ENCODE results near the gene SULT1A2. TPM values are rescaled to one million over a fixed set of nuclear protein-coding genes. Genes with fewer than 3 reads are reported as not detected.
"Not testable (repeated sequence)": the region's sequence is repeated elsewhere in the genome, so short reads cannot be mapped to it uniquely, and the experiment has no call there.

Gene SULT1A2
- total RNA-seq, 1 experiment from 2014 or later = 0.44 TPM

GRCh38 chr16:28602529-28602928 lies 5.7 kb upstream of the SULT1A2 start:
- Mint-ChIP-seq H3K4me1 (ENCODE audit: insufficient read depth, unreplicated experiment) (no peaks in the 10 kb centered on the region), H3K27ac (ENCODE audit: low read depth, unreplicated experiment) (no peak overlapping the region), H3K27me3 (ENCODE audit: insufficient read depth, unreplicated experiment) (no peaks in the 10 kb centered on the region), H3K4me3 (ENCODE audit: unreplicated experiment) (no peak overlapping the region), H3K9me3 (ENCODE audit: unreplicated experiment) (no peaks in the 10 kb centered on the region), H3K36me3 (ENCODE audit: insufficient read depth, unreplicated experiment) (no peaks in the 10 kb centered on the region)
- CTCF ChIA-PET = no interaction called here
- TF ChIP-seq CTCF (IDR thresholded peaks at IDR 0.05; ENCODE audit: unreplicated experiment) = no peak
- POLR2A ChIA-PET = no interaction called here
- intact Hi-C loops (cut with micrococcal nuclease) = no loop called here
- BruUV-seq (replicated peaks) = no TSS peak
- DNase-seq (ENCODE audit: unreplicated experiment) = no peak

DNA sequence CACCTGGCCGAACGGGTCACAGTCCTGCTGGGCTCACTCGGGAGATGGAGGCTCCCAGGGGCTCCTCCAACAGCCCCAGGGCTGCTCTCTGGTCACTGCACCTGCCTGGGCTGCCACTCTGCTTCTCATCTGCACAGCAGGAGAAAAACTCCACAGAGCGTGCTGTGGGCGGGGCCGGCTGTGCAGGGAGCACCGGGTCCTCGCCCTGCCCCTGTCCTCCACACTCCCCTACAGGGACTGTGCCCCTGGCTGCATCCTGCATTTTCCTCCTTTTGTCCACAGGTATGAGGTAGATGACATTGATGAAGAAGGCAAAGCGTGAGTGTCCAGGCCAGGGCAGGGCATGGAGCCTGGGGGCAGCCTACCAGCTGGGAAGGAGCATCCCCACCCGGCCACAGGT lies 5.2 kb upstream of the SULT1A2 start:
- H3K4me1 Mint-ChIP-seq (ENCODE audit: insufficient read depth, unreplicated experiment); POLR2A ChIA-PET; H3K4me3 Mint-ChIP-seq (ENCODE audit: unreplicated experiment); CTCF ChIA-PET; H3K36me3 Mint-ChIP-seq (ENCODE audit: insufficient read depth, unreplicated experiment); H3K9me3 Mint-ChIP-seq (ENCODE audit: unreplicated experiment); BruUV-seq (replicated peaks); DNase-seq (ENCODE audit: unreplicated experiment); H3K27ac Mint-ChIP-seq (ENCODE audit: low read depth, unreplicated experiment); H3K27me3 Mint-ChIP-seq (ENCODE audit: insufficient read depth, unreplicated experiment); intact Hi-C loops (cut with micrococcal nuclease): not testable (repeated sequence)

DNA sequence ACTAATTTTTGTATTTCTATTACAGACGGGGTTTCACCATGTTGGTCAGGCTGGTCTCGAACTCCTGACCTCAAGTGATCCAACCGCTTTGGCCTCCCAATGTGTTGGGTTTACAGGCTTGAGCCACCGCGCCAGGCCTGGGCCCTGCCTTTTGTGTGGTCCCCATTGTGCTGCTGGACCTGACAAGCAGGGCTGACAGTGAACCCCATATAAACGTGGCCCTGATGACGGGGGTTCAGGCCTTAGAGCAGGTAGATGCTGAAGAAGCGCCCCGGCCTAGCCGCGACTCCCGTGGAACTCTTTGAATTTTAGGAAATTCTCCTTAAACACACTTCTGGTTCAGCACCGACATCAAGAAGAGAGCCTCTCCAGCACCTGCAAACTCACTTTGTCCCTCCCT lies 4.7 kb upstream of the SULT1A2 start:
- intact Hi-C loops (cut with micrococcal nuclease); DNase-seq (ENCODE audit: unreplicated experiment): not testable (repeated sequence)

DNA sequence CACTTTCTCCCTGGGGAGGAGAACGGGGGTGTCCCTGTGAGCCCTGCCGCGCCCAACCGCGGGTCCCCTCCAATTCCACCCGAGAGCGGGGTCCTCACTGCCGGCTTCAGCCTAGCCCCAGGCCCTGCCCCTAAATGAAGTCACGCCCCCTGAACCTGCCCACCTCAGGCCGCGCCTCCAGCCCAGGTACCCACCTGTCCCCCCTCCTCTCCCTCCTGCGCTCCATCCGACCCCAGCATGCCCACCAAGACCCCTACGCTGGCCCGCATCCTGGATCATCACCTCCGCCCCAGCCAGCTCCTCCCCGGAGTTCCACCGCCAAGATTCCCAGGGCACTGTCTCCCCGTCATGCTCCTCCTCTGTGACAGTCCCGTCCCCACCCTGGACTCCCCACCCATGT lies 4.1 kb upstream of the SULT1A2 start:
- intact Hi-C loops (cut with micrococcal nuclease); BruUV-seq (replicated peaks); CTCF ChIA-PET; H3K27ac Mint-ChIP-seq (ENCODE audit: low read depth, unreplicated experiment); DNase-seq (ENCODE audit: unreplicated experiment); H3K4me1 Mint-ChIP-seq (ENCODE audit: insufficient read depth, unreplicated experiment); H3K4me3 Mint-ChIP-seq (ENCODE audit: unreplicated experiment); H3K27me3 Mint-ChIP-seq (ENCODE audit: insufficient read depth, unreplicated experiment); H3K36me3 Mint-ChIP-seq (ENCODE audit: insufficient read depth, unreplicated experiment); H3K9me3 Mint-ChIP-seq (ENCODE audit: unreplicated experiment); POLR2A ChIA-PET: not testable (repeated sequence)

More for the DNA sequence above, 4.7 kb upstream of the SULT1A2 start:
- H3K27ac Mint-ChIP-seq (ENCODE audit: low read depth, unreplicated experiment); CTCF ChIA-PET; H3K27me3 Mint-ChIP-seq (ENCODE audit: insufficient read depth, unreplicated experiment); H3K9me3 Mint-ChIP-seq (ENCODE audit: unreplicated experiment); H3K36me3 Mint-ChIP-seq (ENCODE audit: insufficient read depth, unreplicated experiment); H3K4me3 Mint-ChIP-seq (ENCODE audit: unreplicated experiment); H3K4me1 Mint-ChIP-seq (ENCODE audit: insufficient read depth, unreplicated experiment); BruUV-seq (replicated peaks); POLR2A ChIA-PET: not testable (repeated sequence)

- H3K36me3 Mint-ChIP-seq (ENCODE audit: insufficient read depth, unreplicated experiment); H3K4me3 Mint-ChIP-seq (ENCODE audit: unreplicated experiment); BruUV-seq (replicated peaks); DNase-seq (ENCODE audit: unreplicated experiment); H3K9me3 Mint-ChIP-seq (ENCODE audit: unreplicated experiment); POLR2A ChIA-PET; H3K4me1 Mint-ChIP-seq (ENCODE audit: insufficient read depth, unreplicated experiment); H3K27ac Mint-ChIP-seq (ENCODE audit: low read depth, unreplicated experiment); CTCF ChIA-PET; H3K27me3 Mint-ChIP-seq (ENCODE audit: insufficient read depth, unreplicated experiment); intact Hi-C loops (cut with micrococcal nuclease): not testable (repeated sequence)
These were observed 2.8 kb upstream of the SULT1A2 start for GRCh38 chr16:28599377-28600285.

GRCh38 chr16:28597692-28598261 lies 927 bp upstream of the SULT1A2 start:
- Mint-ChIP-seq H3K4me1 (ENCODE audit: insufficient read depth, unreplicated experiment) (peaks cover 4% of the 10 kb centered on the region), H3K9me3 (ENCODE audit: unreplicated experiment) (no peaks in the 10 kb centered on the region), H3K4me3 (ENCODE audit: unreplicated experiment) (no peak overlapping the region), H3K27ac (ENCODE audit: low read depth, unreplicated experiment) (no peak overlapping the region), H3K36me3 (ENCODE audit: insufficient read depth, unreplicated experiment) (no peaks in the 10 kb centered on the region), H3K27me3 (ENCODE audit: insufficient read depth, unreplicated experiment) (no peaks in the 10 kb centered on the region)
- intact Hi-C loops (cut with micrococcal nuclease) = no loop called here
- no peak for DNase-seq (ENCODE audit: unreplicated experiment)
- no peak for TF ChIP-seq CTCF (IDR thresholded peaks at IDR 0.05; ENCODE audit: unreplicated experiment)
- ChIA-PET POLR2A (no interaction called here), CTCF (interaction anchor here (0.6 to 1.3 kb wide), 3 partner anchors 11 to 282 kb away, joined by 3 to 4 read pairs (median 3); no protein-coding TSS in a partner anchor)
- BruUV-seq (replicated peaks) = no TSS peak
